ENCODE data around the gene ADD2. TPM values are rescaled to one million over a fixed set of nuclear protein-coding genes. Genes with fewer than 3 reads are reported as not detected.

Gene ADD2, protein sequence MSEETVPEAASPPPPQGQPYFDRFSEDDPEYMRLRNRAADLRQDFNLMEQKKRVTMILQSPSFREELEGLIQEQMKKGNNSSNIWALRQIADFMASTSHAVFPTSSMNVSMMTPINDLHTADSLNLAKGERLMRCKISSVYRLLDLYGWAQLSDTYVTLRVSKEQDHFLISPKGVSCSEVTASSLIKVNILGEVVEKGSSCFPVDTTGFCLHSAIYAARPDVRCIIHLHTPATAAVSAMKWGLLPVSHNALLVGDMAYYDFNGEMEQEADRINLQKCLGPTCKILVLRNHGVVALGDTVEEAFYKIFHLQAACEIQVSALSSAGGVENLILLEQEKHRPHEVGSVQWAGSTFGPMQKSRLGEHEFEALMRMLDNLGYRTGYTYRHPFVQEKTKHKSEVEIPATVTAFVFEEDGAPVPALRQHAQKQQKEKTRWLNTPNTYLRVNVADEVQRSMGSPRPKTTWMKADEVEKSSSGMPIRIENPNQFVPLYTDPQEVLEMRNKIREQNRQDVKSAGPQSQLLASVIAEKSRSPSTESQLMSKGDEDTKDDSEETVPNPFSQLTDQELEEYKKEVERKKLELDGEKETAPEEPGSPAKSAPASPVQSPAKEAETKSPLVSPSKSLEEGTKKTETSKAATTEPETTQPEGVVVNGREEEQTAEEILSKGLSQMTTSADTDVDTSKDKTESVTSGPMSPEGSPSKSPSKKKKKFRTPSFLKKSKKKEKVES
- 7.3 and 8.4 TPM in 2 replicates for total RNA-seq

GRCh38 chr2:70767699-70768589 lies at the start of gene ADD2:
Gene ADD2 (minus strand): TSS chr2:70768200. CDS start chr2:70706408, 61,792 bp downstream.

GRCh38 chr2:70790136-70790828 lies 22.3 kb upstream of the ADD2 start, which contains the start of gene FIGLA:
Gene FIGLA (minus strand): TSS chr2:70790643. CDS start chr2:70790638, 5 bp downstream.

Small RNA genes within 50 kb of the gene (small RNA-seq; reads per million reads assigned to genes)
- not detected for gene HMGN2P21

Other genes starting within 250 kb of the ADD2 start
- gene TGFA, start 214.4 kb downstream of the ADD2 start, total RNA-seq = 0.22 and 0.66 TPM in 2 replicates
- not detected in 2 replicates for gene FIGLA, start 22.4 kb upstream of the ADD2 start, total RNA-seq
- not detected in 2 replicates for gene CLEC4F, start 52.4 kb upstream of the ADD2 start, total RNA-seq
- gene CD207, start 67.6 kb upstream of the ADD2 start, total RNA-seq = not detected in 2 replicates
- gene VAX2, start 132.4 kb upstream of the ADD2 start, total RNA-seq = 0.40 and 0.72 TPM in 2 replicates
- gene ATP6V1B1, start 167.7 kb upstream of the ADD2 start, total RNA-seq = 0.07 TPM in 1 of 2 replicates, not detected in the other
- 0.13 and 0.50 TPM in 2 replicates for gene ANKRD53, start 210.4 kb upstream of the ADD2 start, total RNA-seq
- gene TEX261, start 226.7 kb upstream of the ADD2 start, total RNA-seq = 43.4 and 56.5 TPM in 2 replicates